Thyroid gland (tissue), 4 donors: ENCODE results near the gene VPS9D1. TPM values are rescaled to one million over a fixed set of nuclear protein-coding genes. Genes with fewer than 3 reads are reported as not detected.

Source experiments
- DNase-seq, 2 donors: peaks; one replicate each; pipeline ENCODE4 v3.0.0-alpha.2; 2019
- H3K27ac ChIP-seq, 3 donors: fragments of 200-600 bp; sonication (generic); 1 replicate in 2 of 3; 2 replicates in 1 of 3; pipeline ENCODE4 v1.5.1; 2016 to 2019; ENCODE audit warnings: mild to moderate bottlenecking in 1 of 3, moderate library complexity in 1 of 3
- H3K27me3 ChIP-seq: fragments of 200-600 bp; sonication (generic); one replicate; pipeline ENCODE4 v1.5.1; 2019
- H3K36me3 ChIP-seq, 2 donors: fragments of 200-600 bp; sonication (generic); one replicate each; pipeline ENCODE4 v1.5.1; 2016 to 2019
- H3K4me1 ChIP-seq, 2 donors: fragments of 200-600 bp; sonication (generic); one replicate each; pipeline ENCODE4 v1.5.1; 2017 to 2019
- H3K4me3 ChIP-seq, 3 donors: fragments of 200-600 bp; sonication (generic); replicated peaks in 1 of 3; 1 replicate in 2 of 3; 2 replicates in 1 of 3; pipeline ENCODE4 v1.5.1; 2016; ENCODE audit warnings: mild to moderate bottlenecking in 1 of 3
- H3K9me3 ChIP-seq: fragments of 200-600 bp; sonication (generic); one replicate; pipeline ENCODE4 v1.5.1; 2017
- CTCF ChIP-seq, 6 experiments: fragments of 200-600 bp in 3 of 6; fragments of 450-650 bp in 3 of 6; sonication (generic) in 3 of 6; IDR thresholded peaks; one replicate each; pipeline ENCODE4 v1.5.1; 2016 to 2019; ENCODE audit warnings: antibody characterized with exemption in 6 of 6, mild to moderate bottlenecking in 2 of 6, inconsistent platforms in 1 of 6, moderate library complexity in 1 of 6
- POLR2A ChIP-seq, 2 donors: fragments of 450-650 bp; IDR thresholded peaks; one replicate each; pipeline ENCODE4 v1.6.1; 2017; ENCODE audit warnings: antibody characterized with exemption in 2 of 2, mild to moderate bottlenecking in 2 of 2, moderate library complexity in 1 of 2
- WGBS, 2 donors: methylation state at CpG; one replicate each; pipeline ENCODE4 v1.1.5; 2017; 5-methylcytosine and 5-hydroxymethylcytosine counted together
- intact Hi-C: fragments of 100-400 bp; cut with DNase I; formaldehyde crosslinking; loops from one replicate; pipeline ENCODE4 v1.15.1; 2023
- total RNA-seq, 4 donors: library from RNA; depleted of rRNA; stranded (reverse); fragments of >200 nt; gene quantifications; one replicate each; pipeline ENCODE4 v1.2.3, GENCODE V29; 2016

The VPS9D1 gene
- total RNA-seq, 4 donors from 2014 or later = 3.1 to 15.6 (median 9.0) TPM

- intact Hi-C loops = no loop called here
- Histone ChIP-seq H3K4me3 (no peak overlapping the region), H3K27ac (no peak overlapping the region), H3K9me3 (no peaks in the 10 kb centered on the region), H3K27me3 (no peaks in the 10 kb centered on the region), H3K36me3 (peaks cover 56 to 63% of the 10 kb centered on the region in 2 donors), H3K4me1 (no peaks in the 10 kb centered on the region)
- no peak for TF ChIP-seq POLR2A (IDR thresholded peaks at IDR 0.05)
- no peak for TF ChIP-seq CTCF (IDR thresholded peaks at IDR 0.05)
- WGBS, 2 donors = 89 to 94% methylated on average over 11 to 20 of the region's 20 CpGs
- DNase-seq = no peak
Observed at GRCh38 chr16:89738538-89739317, 18.0 kb upstream of the VPS9D1 start.

DNA sequence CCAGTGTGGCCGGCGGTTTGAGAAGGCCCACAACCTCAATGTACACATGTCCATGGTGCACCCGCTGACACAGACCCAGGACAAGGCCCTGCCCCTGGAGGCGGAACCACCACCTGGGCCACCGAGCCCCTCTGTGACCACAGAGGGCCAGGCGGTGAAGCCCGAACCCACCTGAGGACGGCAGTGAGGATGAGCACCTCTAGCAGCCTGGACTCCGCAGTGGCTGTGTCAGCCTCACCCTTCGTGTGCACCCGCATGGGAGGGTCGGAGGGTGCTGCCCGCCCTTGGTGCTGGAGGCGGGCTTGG, 17.3 kb upstream of the VPS9D1 start:
- Histone ChIP-seq H3K4me3 (no peak overlapping the region), H3K36me3 (peaks cover 63 to 70% of the 10 kb centered on the region in 2 donors), H3K9me3 (no peaks in the 10 kb centered on the region), H3K27me3 (no peaks in the 10 kb centered on the region), H3K4me1 (no peaks in the 10 kb centered on the region), H3K27ac (no peak overlapping the region)
- no peak for TF ChIP-seq CTCF (IDR thresholded peaks at IDR 0.05)
- no peak for TF ChIP-seq POLR2A (IDR thresholded peaks at IDR 0.05)
- WGBS, 2 donors = 96 to 98% methylated on average over 9 to 14 of the region's 14 CpGs
- no peak for DNase-seq
- intact Hi-C loops = no loop called here

DNA sequence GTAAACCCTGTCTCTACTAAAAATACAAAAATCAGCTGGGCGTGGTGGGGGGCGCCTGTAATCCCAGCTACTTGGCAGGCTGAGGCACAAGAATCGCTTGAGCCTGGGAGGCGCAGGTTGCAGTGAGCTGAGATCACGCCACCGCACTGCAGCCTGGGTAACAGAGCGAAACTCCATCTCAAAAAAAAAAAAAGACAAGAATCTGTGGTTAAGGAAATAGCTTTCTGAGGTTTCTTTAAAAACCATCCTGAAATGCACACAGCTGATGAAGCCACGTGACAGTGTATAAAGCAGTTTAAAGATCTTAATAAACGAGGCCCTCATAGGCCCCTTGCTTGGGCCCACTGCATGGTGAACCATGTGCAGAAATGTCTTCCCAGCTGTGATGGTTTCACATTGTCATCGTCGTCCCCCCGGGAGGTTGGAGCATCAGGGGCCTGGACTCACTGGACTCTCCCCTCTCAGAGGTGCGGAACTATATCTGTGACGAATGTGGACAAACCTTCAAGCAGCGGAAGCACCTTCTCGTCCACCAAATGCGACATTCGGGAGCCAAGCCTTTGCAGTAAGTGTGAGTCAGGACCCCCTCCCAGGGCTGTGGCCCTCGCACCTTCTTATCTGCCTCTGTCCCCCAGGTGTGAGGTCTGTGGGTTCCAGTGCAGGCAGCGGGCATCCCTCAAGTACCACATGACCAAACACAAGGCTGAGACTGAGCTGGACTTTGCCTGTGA, 16.8 kb upstream of the VPS9D1 start:
- Histone ChIP-seq H3K27ac (no peak overlapping the region), H3K36me3 (peaks cover 68 to 71% of the 10 kb centered on the region in 2 donors), H3K27me3 (no peaks in the 10 kb centered on the region), H3K9me3 (no peaks in the 10 kb centered on the region), H3K4me1 (no peaks in the 10 kb centered on the region), H3K4me3 (no peak overlapping the region)
- 91 to 95% methylated on average over 18 of the region's 20 CpGs for WGBS, 2 donors
- intact Hi-C loops = no loop called here
- no peak for DNase-seq
- no peak for TF ChIP-seq CTCF (IDR thresholded peaks at IDR 0.05)

DNA sequence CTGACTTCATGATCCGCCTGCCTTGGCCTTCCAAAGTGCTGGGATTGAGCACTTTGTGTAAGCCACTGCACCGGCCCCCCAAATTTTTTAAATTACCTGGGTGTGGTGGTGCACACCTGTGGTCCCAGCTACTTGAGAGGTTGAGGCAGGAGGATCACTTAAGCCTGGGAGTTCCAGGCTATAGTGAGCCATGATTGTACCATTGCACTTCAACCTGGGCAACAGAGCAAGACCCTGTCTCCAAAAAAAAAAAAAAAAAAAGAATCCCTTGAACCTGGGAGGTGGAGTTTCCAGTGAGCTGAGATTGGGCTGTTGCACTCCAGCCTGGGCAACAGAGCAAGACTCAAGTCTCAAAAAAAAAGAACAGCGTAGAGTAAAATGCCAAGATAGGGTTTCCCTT, 15.9 kb upstream of the VPS9D1 start:
- DNase-seq = no peak
- WGBS, 2 donors = 100% methylated on average over 1 to 2 of the region's 3 CpGs
- TF ChIP-seq CTCF (IDR thresholded peaks at IDR 0.05) = no peak
- TF ChIP-seq POLR2A (IDR thresholded peaks at IDR 0.05) = no peak
- intact Hi-C loops = no loop called here
- Histone ChIP-seq H3K4me3 (no peak overlapping the region), H3K27ac (no peak overlapping the region), H3K4me1 (no peaks in the 10 kb centered on the region), H3K36me3 (peaks cover 77 to 78% of the 10 kb centered on the region in 2 donors), H3K27me3 (no peaks in the 10 kb centered on the region), H3K9me3 (no peaks in the 10 kb centered on the region)

DNA sequence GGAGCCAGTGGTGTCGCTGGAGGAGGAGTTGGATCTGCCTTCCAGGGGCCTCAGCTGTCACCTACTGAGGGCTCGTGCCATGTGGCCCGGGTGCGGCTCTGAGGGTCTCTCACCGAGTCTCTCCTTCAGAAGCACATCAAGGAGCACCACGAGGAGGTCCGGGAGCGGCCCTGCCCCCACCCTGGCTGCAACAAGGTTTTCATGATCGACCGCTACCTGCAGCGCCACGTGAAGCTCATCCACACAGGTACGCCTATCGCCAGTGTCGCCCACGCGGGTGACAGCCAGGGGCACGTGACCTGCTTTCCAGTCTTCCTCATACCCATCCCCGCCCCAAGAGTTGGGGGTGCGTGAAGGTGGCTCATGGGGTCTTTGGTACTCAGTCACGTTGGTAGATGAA, 13.1 kb upstream of the VPS9D1 start:
- DNase-seq = no peak
- Histone ChIP-seq H3K36me3 (peaks cover 87 to 88% of the 10 kb centered on the region in 2 donors), H3K4me3 (no peak overlapping the region), H3K9me3 (no peaks in the 10 kb centered on the region), H3K27ac (no peak overlapping the region), H3K27me3 (no peaks in the 10 kb centered on the region), H3K4me1 (no peaks in the 10 kb centered on the region)
- intact Hi-C loops = no loop called here
- WGBS, 2 donors = 89 to 96% methylated on average over 13 to 21 of the region's 21 CpGs
- TF ChIP-seq CTCF (IDR thresholded peaks at IDR 0.05) = no peak
- no peak for TF ChIP-seq POLR2A (IDR thresholded peaks at IDR 0.05)
